HepG2 (cell line): Measurements from ENCODE around the gene HCRTR1. TPM values are rescaled to one million over a fixed set of nuclear protein-coding genes. Genes with fewer than 3 reads are reported as not detected.
A peak's percentile ranks its signal among the peaks of the same experiment; 100 is the strongest.

Source experiments
- ATF3 ChIP-seq: sonication (generic); formaldehyde crosslinking; IDR thresholded peaks from 2 replicates; pipeline ENCODE4 v1.4.0; 2020; ENCODE audit warnings: missing genetic modification reagents
- DNMT3B ChIP-seq: conservative IDR thresholded peaks from 2 replicates; pipeline ENCODE4 v1.6.1; 2016; ENCODE audit warnings: missing biosample characterization, control low read depth
- HNF4A ChIP-seq: sonication (generic); formaldehyde crosslinking; IDR thresholded peaks from 2 replicates; pipeline ENCODE4 v1.4.0; 2020; ENCODE audit warnings: missing genetic modification reagents
- MAFG ChIP-seq: sonication (generic); formaldehyde crosslinking; IDR thresholded peaks from 2 replicates; pipeline ENCODE4 v1.5.1; 2020; ENCODE audit warnings: mild to moderate bottlenecking, missing genetic modification reagents
- MAX ChIP-seq: IDR thresholded peaks from 2 replicates; pipeline ENCODE4 v1.6.1; 2012; ENCODE audit warnings: inconsistent platforms
- PHB2 ChIP-seq: fragments of 450-650 bp; IDR thresholded peaks from 2 replicates; pipeline ENCODE4 v1.6.1; 2018; ENCODE audit not compliant: partially characterized antibody
- RBM39 ChIP-seq: fragments of 200-400 bp; formaldehyde crosslinking; IDR thresholded peaks from one replicate; pipeline ENCODE4 v1.6.1; 2018; ENCODE audit warnings: antibody characterized with exemption, mild to moderate bottlenecking, low read depth, low read length; ENCODE audit not compliant: poor library complexity, severe bottlenecking
- SIX4 ChIP-seq: sonication (generic); formaldehyde crosslinking; IDR thresholded peaks from 2 replicates; pipeline ENCODE4 v1.4.0; 2020; ENCODE audit warnings: missing genetic modification reagents
- SRSF1 ChIP-seq: fragments of 200-400 bp; formaldehyde crosslinking; optimal IDR thresholded peaks from 2 replicates; pipeline ENCODE3; 2017; ENCODE audit warnings: mild to moderate bottlenecking, low read depth, low read length, moderate library complexity
- SSRP1 ChIP-seq: IDR thresholded peaks from 2 replicates; pipeline ENCODE4 v1.6.1; 2016; ENCODE audit warnings: control low read depth
- YEATS4 ChIP-seq: sonication (generic); formaldehyde crosslinking; IDR thresholded peaks from 2 replicates; pipeline ENCODE4 v1.4.0; 2020; ENCODE audit warnings: missing genetic modification reagents, borderline replicate concordance
- ZFY ChIP-seq: sonication (generic); formaldehyde crosslinking; IDR thresholded peaks from 2 replicates; pipeline ENCODE4 v1.4.0; 2020; ENCODE audit warnings: missing genetic modification reagents
- ZMYM3 ChIP-seq: sonication (generic); formaldehyde crosslinking; IDR thresholded peaks from 2 replicates; pipeline ENCODE4 v1.5.1; 2020; ENCODE audit warnings: mild to moderate bottlenecking, missing genetic modification reagents
- ZNF17 ChIP-seq: sonication (generic); formaldehyde crosslinking; IDR thresholded peaks from 2 replicates; pipeline ENCODE4 v1.5.0; 2020; ENCODE audit warnings: mild to moderate bottlenecking, missing genetic modification reagents
- ZNF207 ChIP-seq: fragments of 450-650 bp; IDR thresholded peaks from 2 replicates; pipeline ENCODE4 v1.6.1; 2016; ENCODE audit warnings: antibody characterized with exemption, borderline replicate concordance
- ZNF264 ChIP-seq: sonication (generic); formaldehyde crosslinking; IDR thresholded peaks from 2 replicates; pipeline ENCODE4 v1.4.0; 2020; ENCODE audit warnings: missing genetic modification reagents
- ZNF598 ChIP-seq: sonication (generic); formaldehyde crosslinking; IDR thresholded peaks from 2 replicates; pipeline ENCODE4 v1.5.1; 2020; ENCODE audit warnings: mild to moderate bottlenecking, missing genetic modification reagents, borderline replicate concordance
- ZNF609 ChIP-seq: sonication (generic); formaldehyde crosslinking; IDR thresholded peaks from 2 replicates; pipeline ENCODE4 v1.4.0; 2020; ENCODE audit warnings: mild to moderate bottlenecking, missing genetic modification reagents, borderline replicate concordance
- ZNF670 ChIP-seq: sonication (generic); formaldehyde crosslinking; IDR thresholded peaks from 2 replicates; pipeline ENCODE4 v1.8.0; 2022; ENCODE audit warnings: mild to moderate bottlenecking, missing genetic modification reagents, borderline replicate concordance
- ZNF792 ChIP-seq: IDR thresholded peaks from 2 replicates; pipeline ENCODE4 v1.6.1; 2016
- ZNF839 ChIP-seq: sonication (generic); formaldehyde crosslinking; IDR thresholded peaks from 2 replicates; pipeline ENCODE4 v1.4.0; 2020; ENCODE audit warnings: missing genetic modification reagents, mild to moderate bottlenecking, borderline replicate concordance
- ZNF841 ChIP-seq: sonication (generic); formaldehyde crosslinking; IDR thresholded peaks from 2 replicates; pipeline ENCODE4 v1.8.1; 2023; ENCODE audit warnings: missing genetic modification reagents, borderline replicate concordance
- polyA plus RNA-seq, 8 experiments: library from polyadenylated mRNA; depleted of rRNA in 3 of 8; stranded (reverse) in 7 of 8; unstranded in 1 of 8; fragments of >200 nt; fragmentation: Illumina TruSeq in 4 of 8; extraction: Trizol in 4 of 8; gene quantifications; 2 replicates each; pipeline versions ENCODE4 v1.2.1 to v1.2.3, GENCODE V29; 2011 to 2016; ENCODE audit warnings: low read depth in 4 of 8, missing spikeins in 1 of 8, mixed read lengths in 1 of 8; ENCODE audit not compliant: insufficient read depth in 1 of 8
- total RNA-seq, 5 experiments: library from RNA; depleted of rRNA; stranded (reverse); fragments of >200 nt; fragmentation: Illumina TruSeq; extraction: Trizol; gene quantifications; 2 replicates each; pipeline ENCODE4 v1.2.3, GENCODE V29; 2016; ENCODE audit warnings: low read depth in 1 of 5
- TF ChIP-seq, protein P1 (sequence below): sonication (generic); formaldehyde crosslinking; IDR thresholded peaks from 2 replicates; pipeline ENCODE4 v1.4.0; 2020; ENCODE audit warnings: missing genetic modification reagents, borderline replicate concordance

HCRTR1 gene
- total and polyA plus RNA-seq, 2 of the 13 experiments (the other 11 are each of a cell fraction or from before 2014, with no cell fraction given), result not detected

GRCh38 chr1:31575369-31576140 lies 41.9 kb upstream of the HCRTR1 start (continued):
- TF ChIP-seq ZNF792, result no peak; the same call in 1 of the 2 replicates
- TF ChIP-seq HNF4A, result peak; percentile 76
- no peak for TF ChIP-seq DNMT3B (CRISPR knock-in tag)
- TF ChIP-seq ZNF264 (CRISPR knock-in tag), result peak; percentile 63
- TF ChIP-seq, protein P1, sequence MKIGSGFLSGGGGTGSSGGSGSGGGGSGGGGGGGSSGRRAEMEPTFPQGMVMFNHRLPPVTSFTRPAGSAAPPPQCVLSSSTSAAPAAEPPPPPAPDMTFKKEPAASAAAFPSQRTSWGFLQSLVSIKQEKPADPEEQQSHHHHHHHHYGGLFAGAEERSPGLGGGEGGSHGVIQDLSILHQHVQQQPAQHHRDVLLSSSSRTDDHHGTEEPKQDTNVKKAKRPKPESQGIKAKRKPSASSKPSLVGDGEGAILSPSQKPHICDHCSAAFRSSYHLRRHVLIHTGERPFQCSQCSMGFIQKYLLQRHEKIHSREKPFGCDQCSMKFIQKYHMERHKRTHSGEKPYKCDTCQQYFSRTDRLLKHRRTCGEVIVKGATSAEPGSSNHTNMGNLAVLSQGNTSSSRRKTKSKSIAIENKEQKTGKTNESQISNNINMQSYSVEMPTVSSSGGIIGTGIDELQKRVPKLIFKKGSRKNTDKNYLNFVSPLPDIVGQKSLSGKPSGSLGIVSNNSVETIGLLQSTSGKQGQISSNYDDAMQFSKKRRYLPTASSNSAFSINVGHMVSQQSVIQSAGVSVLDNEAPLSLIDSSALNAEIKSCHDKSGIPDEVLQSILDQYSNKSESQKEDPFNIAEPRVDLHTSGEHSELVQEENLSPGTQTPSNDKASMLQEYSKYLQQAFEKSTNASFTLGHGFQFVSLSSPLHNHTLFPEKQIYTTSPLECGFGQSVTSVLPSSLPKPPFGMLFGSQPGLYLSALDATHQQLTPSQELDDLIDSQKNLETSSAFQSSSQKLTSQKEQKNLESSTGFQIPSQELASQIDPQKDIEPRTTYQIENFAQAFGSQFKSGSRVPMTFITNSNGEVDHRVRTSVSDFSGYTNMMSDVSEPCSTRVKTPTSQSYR (CRISPR knock-in tag), result no peak; the same call in 1 of the 2 replicates
- no peak for TF ChIP-seq SSRP1 (CRISPR knock-in tag)
- no peak for TF ChIP-seq ZNF839 (CRISPR knock-in tag)
- 0 out of 2 replicates have a peak, but pooled peaks have one; percentile 49 for TF ChIP-seq ZNF609 (CRISPR knock-in tag)
- no peak; the same call in 1 of the 2 replicates for TF ChIP-seq ZMYM3
- no peak for TF ChIP-seq ZNF207
- TF ChIP-seq MAFG (CRISPR knock-in tag), result no peak
- no peak for TF ChIP-seq RBM39
- TF ChIP-seq ZNF670 (CRISPR knock-in tag), result 0 out of 2 replicates have a peak, but pooled peaks have one; percentile 44
- TF ChIP-seq PHB2, result no peak
- TF ChIP-seq ZNF598 (CRISPR knock-in tag), result no peak
- TF ChIP-seq ZFY (CRISPR knock-in tag), result peak; percentile 68
- peak; percentile 25; the same call in 1 of the 2 replicates for TF ChIP-seq ATF3 (CRISPR knock-in tag)
- no peak for TF ChIP-seq ZNF841 (CRISPR knock-in tag)
- TF ChIP-seq YEATS4, result peak; percentile 36; the same call in 1 of the 2 replicates
- peak; percentile 72 for TF ChIP-seq MAX
- TF ChIP-seq SIX4, result no peak
- TF ChIP-seq ZNF17 (CRISPR knock-in tag), result no peak
- TF ChIP-seq SRSF1, result peak; percentile 75
